T1000 (cell line): ENCODE data around the gene ZNF618.
A peak's percentile ranks its signal among the peaks of the same experiment; 100 is the strongest.
"Not testable (repeated sequence)": the region's sequence is repeated elsewhere in the genome, so short reads cannot be mapped to it uniquely, and the experiment has no call there.

ENCODE experiments used
- DNase-seq: peaks from one replicate; lab custom pipeline; 2025; ENCODE audit warnings: mixed read lengths; lab: John Stamatoyannopoulos, UW

ZNF618 gene

GRCh38 chr9:114082017-114082762, 206.1 kb downstream of the ZNF618 start:
- DNase-seq: peak; percentile 79

DNA sequence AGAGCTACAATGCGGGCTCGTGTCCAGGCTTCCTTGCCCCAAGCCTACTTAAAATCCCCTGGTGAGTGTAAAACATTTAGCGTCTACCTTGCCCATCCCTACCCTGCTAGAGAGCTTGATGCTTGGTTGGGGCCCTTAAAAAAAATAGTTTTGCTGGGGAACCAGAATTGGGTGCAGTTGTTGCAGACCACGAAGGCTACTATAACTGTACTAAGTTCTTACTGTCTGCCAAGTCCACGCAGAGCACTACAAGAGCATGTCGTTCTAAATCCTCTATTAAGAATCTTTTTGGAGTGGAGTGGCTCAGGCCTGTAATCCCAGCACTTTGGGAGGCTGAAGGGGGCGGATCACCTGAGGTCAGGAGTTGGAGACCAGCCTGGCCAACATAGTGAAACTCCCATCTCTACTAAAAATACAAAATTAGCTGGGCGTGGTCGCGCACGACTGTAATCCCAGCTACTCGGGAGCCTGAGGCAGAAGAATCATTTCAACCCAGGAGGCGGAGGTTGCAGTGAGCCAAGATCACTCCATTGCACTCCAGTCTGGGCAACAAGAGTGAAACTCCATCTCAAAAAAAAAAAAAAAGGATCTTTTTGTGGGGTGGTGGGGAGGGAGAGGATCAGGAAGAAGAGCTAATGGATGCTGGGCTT, 206.8 kb downstream of the ZNF618 start:
- DNase-seq: not testable (repeated sequence)

GRCh38 chr9:114083666-114084065, 207.6 kb downstream of the ZNF618 start:
- no peak for DNase-seq

GRCh38 chr9:114084282-114085073, 208.4 kb downstream of the ZNF618 start:
- DNase-seq: no peak

GRCh38 chr9:114085387-114085789, 209.3 kb downstream of the ZNF618 start:
- DNase-seq: no peak

DNA sequence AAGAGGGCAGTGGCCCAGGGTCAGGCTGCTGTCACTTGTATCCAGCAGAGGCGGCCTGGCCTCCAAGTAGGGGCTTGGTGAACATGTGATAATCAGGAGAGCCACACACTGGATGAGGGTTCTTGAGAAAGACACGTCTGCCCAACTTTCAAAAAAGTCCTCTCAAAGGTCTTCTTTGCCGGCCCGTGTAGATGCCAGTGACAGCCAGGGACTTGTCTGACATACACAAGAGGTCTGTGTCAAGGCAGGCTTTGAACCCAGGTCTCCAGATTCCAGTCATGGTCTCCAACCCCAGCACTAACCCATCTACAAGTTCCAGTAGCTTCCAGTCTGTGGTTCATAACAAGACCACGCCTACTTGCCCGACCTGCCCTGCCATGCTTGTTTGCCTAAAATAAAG, 209.9 kb downstream of the ZNF618 start:
- no peak for DNase-seq

DNA sequence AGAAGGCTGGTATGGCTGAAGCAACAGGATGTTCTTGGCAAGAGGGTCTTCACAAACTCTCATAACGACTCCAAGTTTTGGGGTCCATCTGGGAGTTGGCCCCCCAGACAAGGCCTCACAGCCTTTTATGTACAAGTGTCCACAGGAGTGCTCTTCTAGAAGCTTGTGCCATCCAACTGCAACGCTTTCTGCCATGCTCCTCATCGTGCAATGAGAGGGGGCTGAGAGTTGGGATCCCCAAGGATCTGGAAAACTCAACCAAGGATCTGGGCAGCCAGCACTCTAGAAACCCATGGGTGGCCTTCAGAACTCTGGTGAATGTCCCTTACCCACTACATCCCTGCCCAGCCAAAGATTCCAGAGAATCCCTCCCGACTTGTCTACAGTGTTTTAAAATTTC, 210.5 kb downstream of the ZNF618 start:
- no peak for DNase-seq

- no peak for DNase-seq
Observed at GRCh38 chr9:114087721-114088120, 211.6 kb downstream of the ZNF618 start.

DNA sequence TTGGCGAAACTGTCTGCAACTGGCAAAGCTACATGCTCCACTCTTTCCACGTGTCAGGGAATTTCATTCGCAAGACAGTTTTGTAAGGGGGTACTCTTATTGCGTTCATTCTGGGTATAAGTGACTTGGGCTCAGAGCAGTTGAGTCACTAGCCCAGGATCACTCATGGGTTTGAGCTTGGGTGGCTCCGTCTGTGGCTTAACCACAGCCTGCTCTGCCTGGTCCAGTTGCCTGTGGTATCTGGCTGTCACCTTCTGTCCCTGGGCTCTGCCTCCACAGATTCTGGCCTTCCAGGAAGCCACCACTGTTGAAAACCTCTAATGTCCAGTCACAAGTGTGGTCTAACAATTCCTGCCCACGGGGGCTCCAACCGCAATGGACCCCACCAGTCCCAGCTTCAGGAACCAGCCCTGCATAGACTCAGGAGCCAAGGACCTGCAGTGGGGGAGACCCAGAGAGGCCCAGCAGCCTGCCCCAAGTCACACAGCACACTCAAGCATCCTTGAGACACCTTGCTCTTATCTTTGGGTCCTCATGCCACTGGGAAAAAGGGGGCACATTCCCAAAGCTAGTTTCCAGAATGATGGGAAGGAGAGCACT, 212.6 kb downstream of the ZNF618 start:
- no peak for DNase-seq

DNA sequence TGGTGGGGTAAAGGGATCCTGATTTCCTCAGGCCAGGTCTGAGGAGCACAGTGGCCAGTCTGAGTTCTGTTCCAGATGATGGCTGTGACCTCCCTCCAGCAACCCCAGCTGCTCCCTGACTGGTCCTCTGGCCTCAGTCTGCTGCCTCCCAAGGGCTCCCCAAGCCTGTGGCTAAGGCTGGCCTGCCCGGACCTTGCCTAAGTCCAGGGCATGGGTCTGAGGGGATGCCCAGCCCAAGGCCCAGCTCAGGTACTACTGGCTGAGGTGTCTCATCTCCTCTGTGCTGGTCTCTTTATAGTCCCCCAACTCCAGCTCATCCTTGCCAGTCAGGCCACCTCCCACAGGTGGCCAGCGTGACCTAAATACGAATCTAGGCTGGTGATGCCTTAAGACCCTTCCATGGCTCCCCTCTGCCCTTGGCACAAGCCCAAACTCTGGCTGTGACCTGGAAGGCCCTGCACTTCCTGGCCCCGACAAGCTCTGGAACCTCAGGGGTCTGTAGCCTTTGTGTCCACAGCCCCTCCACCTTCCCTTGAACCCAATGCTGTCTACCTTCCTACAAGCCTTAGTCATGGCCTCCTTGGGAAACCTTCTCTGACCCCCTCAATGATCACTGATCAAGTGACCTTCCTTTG, 213.2 kb downstream of the ZNF618 start:
- DNase-seq: no peak

DNA sequence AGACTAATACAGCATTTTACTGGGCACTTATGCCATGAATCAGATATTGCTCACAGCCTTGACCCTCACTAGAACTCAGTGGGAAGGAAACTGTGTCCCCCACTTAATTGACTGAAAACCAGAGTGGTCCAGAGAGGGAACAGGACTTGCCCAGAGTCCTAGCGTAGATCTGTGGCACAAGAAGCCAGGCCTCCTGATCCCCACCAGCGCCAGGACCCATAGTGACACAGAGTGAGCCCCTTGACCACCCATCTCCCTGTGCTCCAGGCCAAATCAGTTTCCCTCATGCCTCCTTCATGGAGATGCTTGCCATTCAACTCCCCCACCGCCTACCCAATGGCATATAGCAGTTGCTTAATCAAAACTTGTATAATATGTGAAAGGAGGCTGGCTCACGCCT, 214.7 kb downstream of the ZNF618 start:
- no peak for DNase-seq

- DNase-seq: no peak
Observed at GRCh38 chr9:114091711-114092110, 215.6 kb downstream of the ZNF618 start.

DNA sequence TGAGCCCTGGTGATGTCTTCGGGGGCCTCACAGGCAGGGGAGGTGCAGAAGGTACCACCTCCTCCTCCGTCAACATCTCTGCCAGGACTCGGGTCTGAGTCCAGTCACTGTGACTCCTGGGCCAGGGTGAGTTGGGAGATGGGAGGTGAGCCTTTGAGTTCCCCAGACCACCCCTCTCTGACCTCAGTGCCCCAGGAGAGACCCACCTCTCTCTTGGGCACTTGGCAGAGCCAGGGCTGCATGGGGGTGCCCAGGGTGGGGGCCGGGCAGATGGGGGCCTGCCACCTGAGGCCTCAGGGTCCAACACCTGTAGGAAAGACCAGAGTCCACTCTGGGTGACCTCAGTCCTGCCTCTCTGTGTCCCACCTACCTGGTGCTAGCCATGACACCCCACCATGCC, 216.2 kb downstream of the ZNF618 start:
- DNase-seq: no peak

- DNase-seq: no peak
Observed at GRCh38 chr9:114093031-114093471, 216.9 kb downstream of the ZNF618 start.

DNA sequence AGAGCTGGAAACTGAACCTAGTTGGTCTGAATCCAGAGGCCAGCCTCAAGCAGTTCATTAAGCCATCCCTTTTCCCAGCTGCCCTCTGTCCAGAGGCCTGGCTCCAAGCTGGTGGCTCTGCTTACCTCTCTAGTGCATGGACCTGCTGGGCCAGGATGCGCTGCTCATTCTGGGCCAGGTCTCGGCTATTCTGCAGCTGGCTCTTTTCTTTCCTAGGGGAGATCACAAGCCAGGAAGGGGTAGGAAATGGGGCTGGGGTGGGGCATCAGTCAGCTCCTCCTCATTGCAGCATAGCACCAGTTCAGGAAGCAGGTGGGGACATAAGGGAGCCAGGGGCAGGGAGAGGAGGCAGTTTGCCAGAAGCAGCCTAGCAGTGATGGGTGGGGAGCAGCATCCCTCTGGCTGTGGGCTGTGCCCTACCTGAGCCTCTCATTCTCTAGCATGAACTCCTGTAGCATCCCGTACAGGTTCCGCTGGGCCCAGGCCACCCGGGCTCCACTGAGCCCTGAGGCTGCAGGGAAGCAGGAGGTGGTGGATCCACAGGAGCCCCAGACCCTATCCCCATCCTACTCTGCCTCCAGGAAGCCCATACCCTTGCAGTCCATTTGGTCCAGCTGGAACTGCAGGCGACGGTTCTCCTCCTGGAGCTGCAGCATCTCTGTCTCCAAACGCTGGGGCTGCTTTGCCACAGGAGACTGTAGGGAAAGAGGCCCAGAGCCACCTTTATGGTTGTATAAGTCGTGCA, 217.8 kb downstream of the ZNF618 start:
- DNase-seq: no peak

DNA sequence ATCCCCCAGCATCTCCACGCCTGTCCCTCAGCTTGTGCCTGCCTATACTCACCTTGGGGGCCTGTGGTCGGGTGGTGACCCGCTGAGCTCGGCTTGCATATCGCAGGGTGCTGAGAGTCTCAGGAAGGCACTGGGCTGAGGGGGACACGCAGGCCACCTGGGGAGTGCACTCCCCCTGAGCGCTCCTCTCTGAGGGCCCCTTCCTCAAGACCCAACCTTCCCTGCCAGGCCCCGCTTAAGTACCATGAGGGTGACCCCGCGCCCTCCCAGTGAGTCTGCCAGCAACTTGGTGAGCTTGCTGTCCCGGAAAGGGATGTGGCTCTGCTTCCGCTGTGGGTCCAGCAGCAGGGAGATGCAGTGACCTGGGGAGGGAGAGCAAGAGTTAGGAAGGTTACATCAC, 218.9 kb downstream of the ZNF618 start:
- no peak for DNase-seq

DNA sequence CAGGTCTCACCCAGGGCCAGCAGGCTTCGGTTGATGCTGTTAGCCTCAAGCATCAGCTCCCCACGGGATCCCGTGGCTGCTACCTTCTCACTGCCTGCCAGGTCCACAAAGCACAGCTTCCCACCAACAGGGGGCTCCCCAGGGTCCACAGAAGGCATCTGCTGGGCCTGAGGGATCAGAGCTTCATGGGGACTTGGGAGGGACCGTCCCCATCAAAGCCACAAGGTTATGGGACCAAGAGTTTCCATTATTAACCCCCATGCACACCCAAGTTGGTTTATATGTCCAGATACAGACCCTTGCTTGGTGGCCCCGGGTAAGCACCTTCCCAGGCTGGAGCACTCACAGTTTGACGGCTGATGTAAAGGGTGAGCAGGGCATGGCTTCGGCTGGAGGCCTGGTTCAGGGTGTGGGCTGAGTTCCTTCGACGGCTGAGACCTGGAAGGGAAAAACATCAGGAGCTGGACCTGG, 220.0 kb downstream of the ZNF618 start:
- no peak for DNase-seq

DNA sequence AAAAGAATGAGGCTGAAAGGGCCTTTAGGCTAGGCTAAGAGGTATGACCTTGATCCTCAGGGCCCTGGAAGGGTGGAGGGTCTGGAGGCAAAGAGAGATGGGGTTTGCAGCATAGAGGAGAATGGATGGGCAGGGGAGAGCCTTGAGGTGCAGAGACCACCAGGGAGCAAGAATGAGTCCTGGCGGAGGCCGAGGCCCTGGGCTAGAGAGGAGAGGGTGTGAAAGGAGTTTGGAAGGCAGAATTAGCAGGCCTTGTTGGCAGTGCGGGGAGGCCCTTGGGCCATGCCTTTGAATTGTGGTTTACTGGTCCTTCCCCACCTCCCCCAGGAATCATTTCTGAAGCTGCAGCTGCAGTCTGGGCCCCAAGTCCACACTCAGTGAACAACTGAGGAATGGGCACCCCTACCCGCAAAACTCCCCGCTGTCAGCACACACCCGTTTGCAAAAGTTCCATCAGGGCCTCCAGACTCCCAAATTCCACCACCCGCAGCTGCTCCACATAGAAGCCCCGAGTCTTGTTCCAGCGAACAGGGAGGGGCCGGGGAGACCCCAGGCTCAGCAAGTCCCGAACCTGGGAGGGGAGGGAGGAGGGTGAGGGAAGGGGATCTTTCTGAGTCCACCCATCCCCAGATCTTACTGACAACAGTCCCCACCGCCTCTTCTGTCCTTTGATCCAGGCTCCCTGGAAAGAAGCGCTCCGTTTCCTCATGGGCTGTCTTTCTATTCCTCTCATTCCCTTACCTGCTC, 220.9 kb downstream of the ZNF618 start:
- no peak for DNase-seq

DNA sequence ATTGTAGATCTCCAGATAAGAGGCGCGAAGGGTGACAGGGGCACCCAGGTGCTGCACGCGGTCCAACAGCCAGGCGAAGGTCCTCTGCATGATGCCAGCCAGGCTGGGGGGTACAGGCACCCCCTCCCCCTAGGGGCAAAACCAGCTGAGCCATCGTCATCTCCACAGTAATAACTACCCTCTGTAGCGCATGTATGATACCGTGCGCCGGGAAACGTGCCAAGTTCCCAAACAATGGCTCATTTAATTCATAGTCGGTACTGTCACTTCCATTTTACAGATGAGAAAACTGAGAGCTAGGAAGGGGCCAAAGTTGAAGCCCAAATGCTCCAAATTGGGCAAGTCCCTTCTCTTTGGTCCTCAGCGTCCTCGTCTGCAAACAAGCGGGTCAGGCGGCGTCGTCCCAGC, 221.5 kb downstream of the ZNF618 start:
- DNase-seq: no peak
